Activated CD4-positive, alpha-beta T cell treated with anti-CD3 and anti-CD28 coated beads for 36 hours (primary cell): ENCODE measurements around the gene FOXN3. TPM values are rescaled to one million over a fixed set of nuclear protein-coding genes. Genes with fewer than 3 reads are reported as not detected.

Experiments
- ATAC-seq: fragments of 200-7000 bp; cut with Tn5 transposase; one replicate; pipeline ENCODE4 v1.10.0; 2021; ENCODE audit warnings: mild to moderate bottlenecking, moderate library complexity
- CTCF ChIA-PET: fragments of 350-600 bp; sonication (Branson Sonifier 250); formaldehyde crosslinking; loops from one replicate; lab custom pipeline; 2021; ENCODE audit warnings: antibody characterized with exemption; lab: Charles Lee
- POLR2A ChIA-PET: fragments of 350-600 bp; sonication (Branson Sonifier 250); formaldehyde crosslinking; loops from one replicate; lab custom pipeline; 2021; ENCODE audit warnings: antibody characterized with exemption, inconsistent platforms; lab: Charles Lee
- DNase-seq: peaks from one replicate; pipeline ENCODE4 v3.0.0-alpha.2; 2020
- H3K27ac Mint-ChIP-seq: one replicate; pipeline ENCODE4 v1.8.0; 2021; ENCODE audit warnings: mixed read lengths
- H3K27me3 Mint-ChIP-seq: one replicate; pipeline ENCODE4 v1.8.0; 2021; ENCODE audit warnings: mixed read lengths
- H3K36me3 Mint-ChIP-seq: one replicate; pipeline ENCODE4 v1.8.0; 2021; ENCODE audit warnings: low read depth, mixed read lengths
- H3K4me1 Mint-ChIP-seq: one replicate; pipeline ENCODE4 v1.8.0; 2021; ENCODE audit warnings: mixed read lengths
- H3K4me3 Mint-ChIP-seq: one replicate; pipeline ENCODE4 v1.8.0; 2021; ENCODE audit warnings: mild to moderate bottlenecking, moderate library complexity, mixed read lengths
- H3K9me3 Mint-ChIP-seq: one replicate; pipeline ENCODE4 v1.8.0; 2021; ENCODE audit warnings: low read depth, mixed read lengths
- intact Hi-C, 2 experiments: fragments of 100-400 bp; cut with DNase I in 1 of 2; cut with micrococcal nuclease in 1 of 2; formaldehyde crosslinking; loops; one replicate each; pipeline versions ENCODE4 v1.14.2 to v1.15.1; 2022 to 2024; cut with DNase I, micrococcal nuclease
- total RNA-seq, 2 experiments: library from RNA; stranded (reverse); gene quantifications; one replicate each; pipeline ENCODE4 v1.2.3, GENCODE V29; 2021

FOXN3 gene
- total RNA-seq, 2 experiments from 2014 or later: 69.1 to 76.3 TPM

DNA sequence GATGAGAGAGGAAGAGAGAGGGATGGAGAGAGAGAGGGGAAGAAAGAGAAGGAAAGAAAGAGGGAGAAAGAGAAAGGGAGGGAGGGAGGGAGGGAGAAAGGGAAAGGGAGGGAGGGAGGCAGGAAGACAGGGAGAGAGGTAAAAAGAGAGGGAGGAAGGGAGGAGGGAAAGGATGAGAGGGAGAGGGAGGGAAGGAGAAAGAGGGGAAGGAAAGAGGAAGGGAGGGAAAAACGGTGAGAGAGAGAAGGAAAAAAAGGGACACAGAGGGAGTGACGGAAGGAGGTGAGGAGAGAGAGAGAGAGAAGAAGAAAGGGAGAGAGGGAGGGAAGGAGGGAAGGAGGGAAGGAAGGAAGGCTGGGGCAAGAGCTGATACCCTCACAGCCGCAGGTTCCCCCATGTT, 56.8 kb downstream of the FOXN3 start:
- Mint-ChIP-seq H3K9me3 (no peaks in the 10 kb centered on the region), H3K4me1 (peaks cover 42% of the 10 kb centered on the region), H3K27ac (no peak overlapping the region), H3K4me3 (no peak overlapping the region), H3K27me3 (no peaks in the 10 kb centered on the region), H3K36me3 (peaks cover 21% of the 10 kb centered on the region)
- ATAC-seq (no peak), DNase-seq (no peak)
- POLR2A ChIA-PET: no interaction called here
- intact Hi-C loops: no loop called here
- CTCF ChIA-PET: interaction anchor here (0.5 to 1.3 kb wide), 2 partner anchors 11 to 182 kb away, joined by 3 to 5 read pairs; no protein-coding TSS in a partner anchor

DNA sequence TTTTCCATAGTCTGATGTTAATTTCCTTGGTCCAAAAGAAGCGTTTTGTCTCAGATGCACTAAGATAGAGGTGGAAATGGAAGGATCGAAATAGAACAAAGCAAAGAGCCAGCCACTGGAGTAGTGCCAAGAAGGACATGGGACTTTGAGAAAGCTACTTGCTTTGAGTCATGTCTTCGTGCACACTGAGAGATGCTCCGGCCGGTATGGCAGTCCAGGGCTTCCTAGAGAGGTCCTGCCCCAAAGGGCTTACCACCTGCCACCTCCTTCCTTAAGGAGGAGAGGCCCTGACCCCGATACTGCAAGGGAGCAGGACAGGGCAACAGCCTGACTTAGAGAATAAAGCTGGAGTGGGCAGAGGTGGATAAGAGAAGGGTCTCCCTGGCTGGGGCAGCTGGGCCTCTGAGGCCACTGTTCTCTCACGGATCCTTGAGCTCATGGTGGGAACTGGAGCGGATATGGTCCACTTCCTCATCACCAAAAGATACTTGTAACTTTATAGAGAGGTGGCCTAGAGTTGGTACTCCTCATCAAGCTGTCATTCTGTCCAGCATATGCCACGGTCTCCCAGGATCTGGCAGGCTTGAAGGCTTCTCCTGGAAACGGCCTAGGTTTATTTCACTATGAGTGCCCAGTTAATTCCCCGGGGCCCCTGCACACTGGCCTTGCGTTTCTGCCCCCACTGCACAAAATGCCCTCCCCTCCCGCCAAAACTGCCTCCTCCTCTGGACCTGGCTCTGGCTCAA, 57.4 kb downstream of the FOXN3 start:
- H3K4me1 Mint-ChIP-seq: peaks cover 36% of the 10 kb centered on the region
- H3K4me3 Mint-ChIP-seq: no peak overlapping the region
- no peaks in the 10 kb centered on the region for H3K9me3 Mint-ChIP-seq
- H3K36me3 Mint-ChIP-seq: peaks cover 21% of the 10 kb centered on the region
- ATAC-seq (no peak), DNase-seq (no peak)
- POLR2A ChIA-PET: no interaction called here
- intact Hi-C loops: no loop called here
- peak overlapping the region; percentile 37 for H3K27ac Mint-ChIP-seq
- CTCF ChIA-PET: interaction anchor here (0.5 to 1.4 kb wide), 3 partner anchors 12 to 182 kb away, joined by 3 to 5 read pairs (median 4); no protein-coding TSS in a partner anchor
- H3K27me3 Mint-ChIP-seq: no peaks in the 10 kb centered on the region

DNA sequence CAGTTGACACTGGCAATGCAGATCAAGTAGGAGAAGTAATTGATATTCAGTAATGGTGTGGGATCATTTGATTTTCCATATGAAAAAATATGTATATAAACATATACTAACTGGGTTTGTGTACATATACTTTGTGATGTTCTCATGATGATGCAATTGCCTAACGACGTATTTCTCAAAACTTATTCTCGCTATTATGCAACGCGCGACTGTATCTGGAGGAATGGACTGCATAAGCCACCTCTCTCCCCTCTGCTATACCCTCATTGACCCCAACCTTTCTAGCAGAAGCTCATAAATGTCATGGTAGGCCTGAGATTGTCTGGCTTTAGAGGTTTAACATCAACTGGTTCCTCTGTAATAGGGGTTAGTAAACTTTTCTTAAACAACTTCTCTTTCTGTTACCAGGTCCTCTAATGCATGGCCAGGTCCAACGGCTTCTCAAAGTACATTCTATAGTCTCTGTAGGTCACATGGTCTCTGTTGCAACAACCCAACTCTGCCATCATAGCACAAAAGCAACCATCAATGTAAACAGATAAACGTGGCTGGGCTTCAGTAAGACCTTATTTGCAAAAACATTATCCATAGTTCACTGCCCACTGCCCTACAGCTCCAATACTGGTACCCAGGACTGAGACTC, 59.3 kb downstream of the FOXN3 start:
- H3K27me3 Mint-ChIP-seq: no peaks in the 10 kb centered on the region
- no peak overlapping the region for H3K4me3 Mint-ChIP-seq
- ChIA-PET POLR2A (no interaction called here), CTCF (interaction anchor here (0.6 to 1.5 kb wide), 3 partner anchors 9 to 181 kb away, joined by 3 to 5 read pairs (median 3); no protein-coding TSS in a partner anchor)
- intact Hi-C loops: no loop called here
- no peak overlapping the region for H3K27ac Mint-ChIP-seq
- peaks cover 15% of the 10 kb centered on the region for H3K36me3 Mint-ChIP-seq
- DNase-seq: no peak
- no peaks in the 10 kb centered on the region for H3K9me3 Mint-ChIP-seq
- H3K4me1 Mint-ChIP-seq: peaks cover 32% of the 10 kb centered on the region
- ATAC-seq: no peak

DNA sequence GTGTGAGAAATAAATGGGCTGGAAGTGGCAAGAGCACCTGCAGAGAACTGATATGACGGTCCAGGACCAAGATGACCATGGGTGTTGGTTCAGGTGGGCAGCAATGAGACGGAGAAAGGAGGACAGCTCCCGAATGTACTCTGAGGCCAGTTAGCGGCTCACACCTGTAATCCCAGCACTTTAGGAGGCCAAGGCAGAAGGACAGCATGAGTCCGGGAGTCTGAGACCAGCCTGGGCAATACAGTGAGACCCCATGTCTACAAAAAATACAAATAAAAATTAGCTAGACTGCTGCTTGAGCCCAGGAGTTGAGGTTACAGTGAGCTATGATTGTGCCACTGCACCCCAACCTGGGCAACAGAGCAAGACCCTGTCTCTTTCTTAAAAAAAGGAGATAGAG, 60.1 kb downstream of the FOXN3 start:
- ATAC-seq (no peak), DNase-seq (no peak)
- intact Hi-C loops: no loop called here
- H3K27ac Mint-ChIP-seq: peak overlapping the region; percentile 32
- no peaks in the 10 kb centered on the region for H3K27me3 Mint-ChIP-seq
- ChIA-PET POLR2A (no interaction called here), CTCF (no interaction called here)
- no peaks in the 10 kb centered on the region for H3K9me3 Mint-ChIP-seq
- H3K4me1 Mint-ChIP-seq: peaks cover 39% of the 10 kb centered on the region
- no peak overlapping the region for H3K4me3 Mint-ChIP-seq
- H3K36me3 Mint-ChIP-seq: peaks cover 15% of the 10 kb centered on the region

DNA sequence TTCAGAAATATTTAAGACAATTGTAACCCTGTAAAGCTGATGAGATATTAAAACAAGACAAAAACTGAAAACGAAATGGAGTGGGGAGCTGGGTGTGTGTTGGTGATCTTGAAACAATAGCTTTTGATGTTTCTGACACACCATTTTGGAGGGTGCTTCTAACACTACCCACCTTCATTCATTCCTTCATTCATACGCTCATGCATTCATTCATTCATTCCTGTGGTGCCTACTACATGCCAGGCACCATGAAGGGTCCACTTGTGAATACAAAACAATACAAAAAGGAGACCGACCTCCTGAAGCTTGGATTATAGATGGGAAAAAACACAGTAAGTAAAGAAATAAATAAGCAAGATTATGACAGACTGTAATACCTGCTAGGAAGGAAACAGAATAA, 60.5 kb downstream of the FOXN3 start:
- Mint-ChIP-seq H3K27ac (peak overlapping the region; percentile 32), H3K4me1 (peaks cover 43% of the 10 kb centered on the region), H3K36me3 (peaks cover 16% of the 10 kb centered on the region), H3K27me3 (no peaks in the 10 kb centered on the region), H3K4me3 (no peak overlapping the region), H3K9me3 (no peaks in the 10 kb centered on the region)
- CTCF ChIA-PET: no interaction called here
- no peak for DNase-seq
- intact Hi-C loops: no loop called here
- POLR2A ChIA-PET: no interaction called here
- no peak for ATAC-seq

DNA sequence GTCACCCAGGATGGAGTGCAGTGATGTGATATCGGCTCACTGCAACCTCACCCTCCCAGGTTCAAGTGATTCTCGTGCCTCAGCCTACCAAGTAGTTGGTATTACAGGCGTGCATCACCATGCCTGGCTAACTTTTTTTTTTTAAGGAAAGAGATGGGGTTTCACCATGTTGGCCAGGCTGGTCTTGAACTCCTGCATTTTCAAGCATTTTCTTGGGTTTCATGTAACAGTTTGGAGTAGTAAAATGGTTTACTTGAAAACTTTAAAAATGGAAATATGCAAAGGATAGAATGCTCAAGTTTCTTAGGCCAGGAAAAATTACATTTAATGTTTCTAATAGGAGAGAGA, 63.3 kb downstream of the FOXN3 start:
- Mint-ChIP-seq H3K4me3 (no peak overlapping the region), H3K9me3 (no peaks in the 10 kb centered on the region), H3K36me3 (peaks cover 36% of the 10 kb centered on the region), H3K27ac (peak overlapping the region; percentile 60), H3K4me1 (peaks cover 63% of the 10 kb centered on the region), H3K27me3 (no peaks in the 10 kb centered on the region)
- POLR2A ChIA-PET: no interaction called here
- CTCF ChIA-PET: interaction anchor here (0.8 to 1.3 kb wide), 4 partner anchors 9 to 820 kb away, joined by 3 to 4 read pairs (median 3); no protein-coding TSS in a partner anchor
- ATAC-seq (no peak), DNase-seq (no peak)
- intact Hi-C loops: no loop called here

DNA sequence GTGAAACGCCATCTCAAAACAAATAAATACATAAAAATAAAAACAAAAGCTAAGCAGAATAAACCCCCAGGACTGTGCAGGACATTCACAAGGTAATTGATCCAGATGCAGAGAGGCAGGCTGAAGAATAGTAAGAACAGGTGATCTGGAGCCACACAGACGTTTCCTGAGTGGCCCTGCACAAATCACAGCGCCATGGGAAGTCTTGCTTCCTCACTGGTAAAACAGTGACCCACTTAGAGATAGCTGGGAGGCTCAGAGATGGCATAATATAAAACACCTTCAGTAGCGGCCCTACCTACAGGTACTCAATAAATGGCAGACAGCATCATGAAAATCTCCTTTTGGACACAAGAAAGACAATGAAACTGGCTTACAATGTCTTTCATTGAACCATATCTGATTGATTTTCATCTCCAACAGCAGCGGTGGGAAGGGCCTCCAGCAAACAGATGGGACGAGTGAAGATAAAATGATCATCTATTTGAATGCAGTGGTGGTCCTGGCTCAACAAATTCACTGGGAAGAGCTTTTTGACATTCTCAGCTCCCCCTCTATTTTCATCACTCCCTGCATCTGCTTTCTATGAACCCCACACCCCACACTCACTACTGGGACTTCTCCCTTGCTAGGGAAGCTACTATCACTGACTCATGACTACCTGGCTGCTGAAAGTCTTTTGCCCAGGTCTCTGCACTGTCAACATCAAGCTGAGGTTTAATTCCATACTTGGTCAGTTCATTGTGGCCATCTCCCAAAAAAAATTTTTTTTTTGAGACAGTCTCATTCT, 63.9 kb downstream of the FOXN3 start:
- CTCF ChIA-PET: interaction anchor here (0.8 to 1.3 kb wide), 4 partner anchors 8 to 819 kb away, joined by 3 to 4 read pairs (median 3); no protein-coding TSS in a partner anchor
- DNase-seq (no peak), ATAC-seq (peak; percentile 55)
- Mint-ChIP-seq H3K36me3 (peaks cover 37% of the 10 kb centered on the region), H3K27ac (peak overlapping the region; percentile 60), H3K27me3 (no peaks in the 10 kb centered on the region), H3K9me3 (no peaks in the 10 kb centered on the region), H3K4me1 (peaks cover 60% of the 10 kb centered on the region), H3K4me3 (no peak overlapping the region)
- POLR2A ChIA-PET: no interaction called here
- intact Hi-C loops: no loop called here

DNA sequence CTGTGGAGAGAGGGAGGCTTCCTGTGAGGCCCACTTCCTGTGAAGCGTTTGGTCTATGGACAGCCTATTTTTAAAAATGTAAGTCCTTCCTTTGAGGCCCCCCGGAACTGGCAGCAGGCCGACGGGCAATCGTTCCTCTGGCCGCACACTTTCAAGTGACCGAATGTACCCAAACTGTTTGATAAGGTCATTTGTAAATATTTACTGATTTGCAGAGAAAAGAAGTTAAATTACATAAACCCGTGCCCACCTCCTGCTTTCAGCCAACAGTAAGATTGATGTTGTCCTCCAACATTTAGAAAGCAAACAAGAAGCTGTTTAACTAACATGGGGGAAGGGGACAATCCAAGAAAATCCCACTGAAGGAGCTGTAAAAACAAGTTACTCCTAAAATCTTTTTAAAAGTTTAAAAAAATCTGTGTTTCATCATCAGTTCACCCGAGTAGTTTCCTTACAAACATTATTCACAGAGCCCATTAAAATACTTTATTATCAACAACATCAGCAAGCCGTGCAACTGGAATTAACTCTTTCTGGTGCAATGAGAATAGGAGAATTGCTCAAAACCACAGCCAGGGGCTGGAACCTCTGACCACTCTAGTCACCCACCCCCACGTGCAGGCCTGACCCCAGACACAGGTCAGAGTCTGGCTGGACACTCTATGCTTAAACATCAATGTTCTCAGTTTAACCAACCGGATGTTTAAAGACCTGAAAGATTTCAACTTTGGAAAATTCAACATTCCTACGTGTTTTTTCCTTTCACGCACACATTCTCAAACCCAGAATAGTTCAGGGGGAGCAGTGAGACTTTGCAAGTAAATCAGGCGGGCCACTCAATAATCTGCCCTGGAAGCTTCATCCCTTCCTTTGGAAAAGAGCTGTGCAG, 65.3 kb downstream of the FOXN3 start:
- ChIA-PET POLR2A (interaction anchor here (0.7 kb wide), 2 partner anchors 97 to 1006 kb away, joined by 4 to 5 read pairs; no protein-coding TSS in a partner anchor), CTCF (interaction anchor here (0.6 to 1.5 kb wide), 4 partner anchors 16 to 301 kb away, joined by 3 to 4 read pairs (median 3); no protein-coding TSS in a partner anchor)
- DNase-seq (peak; percentile 27), ATAC-seq (peak; percentile 71)
- Mint-ChIP-seq H3K4me3 (peak overlapping the region; percentile 57), H3K27ac (peak overlapping the region; percentile 94), H3K4me1 (peaks cover 53% of the 10 kb centered on the region), H3K36me3 (peaks cover 47% of the 10 kb centered on the region), H3K27me3 (no peaks in the 10 kb centered on the region), H3K9me3 (no peaks in the 10 kb centered on the region)
- intact Hi-C loops: no loop called here

DNA sequence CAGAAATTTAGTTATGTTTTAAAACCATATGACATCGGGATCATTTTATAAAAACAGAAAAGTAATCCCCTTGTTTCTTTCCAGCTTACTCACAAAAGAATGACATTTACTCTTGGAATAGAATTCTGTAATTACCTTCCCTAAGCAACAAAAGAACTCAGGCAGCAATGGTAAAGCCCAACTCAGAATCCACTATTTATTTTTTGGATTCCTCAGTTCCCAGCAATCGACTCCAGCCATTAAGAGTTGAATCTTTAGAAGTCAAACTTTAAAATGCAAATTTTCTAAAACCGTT, 65.9 kb downstream of the FOXN3 start:
- ChIA-PET CTCF (interaction anchor here (0.6 to 1.5 kb wide), 2 partner anchors 15 to 258 kb away, joined by 3 to 4 read pairs; no protein-coding TSS in a partner anchor), POLR2A (interaction anchor here (0.7 kb wide), 1 partner anchor 1007 kb away, joined by 5 read pairs; no protein-coding TSS in a partner anchor)
- Mint-ChIP-seq H3K27me3 (no peaks in the 10 kb centered on the region), H3K27ac (peak overlapping the region; percentile 94), H3K9me3 (no peaks in the 10 kb centered on the region), H3K36me3 (peaks cover 45% of the 10 kb centered on the region), H3K4me3 (peak overlapping the region; percentile 57), H3K4me1 (peaks cover 50% of the 10 kb centered on the region)
- intact Hi-C loops: no loop called here
- ATAC-seq: no peak
- no peak for DNase-seq

DNA sequence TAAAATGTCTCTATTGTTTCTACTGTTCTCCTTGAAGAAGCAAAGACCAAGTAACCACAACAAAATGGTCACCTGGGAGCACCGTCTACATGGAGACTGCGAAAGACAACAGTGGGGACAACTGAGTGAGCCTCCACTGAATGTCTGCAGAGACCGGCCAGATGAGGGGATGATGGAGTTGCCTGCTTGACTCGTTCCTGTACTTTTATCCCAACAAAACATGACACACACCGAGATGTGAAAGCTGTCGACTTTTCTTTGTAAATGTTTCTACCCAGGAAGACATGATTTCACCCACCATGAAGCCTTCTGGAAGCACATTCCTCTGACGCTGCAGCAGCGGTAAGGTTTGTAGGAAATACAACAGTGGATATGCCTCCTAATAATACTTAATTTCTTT, 66.9 kb downstream of the FOXN3 start:
- H3K4me1 Mint-ChIP-seq: peaks cover 47% of the 10 kb centered on the region
- DNase-seq: no peak
- intact Hi-C loops: no loop called here
- H3K27ac Mint-ChIP-seq: peak overlapping the region; percentile 16
- H3K36me3 Mint-ChIP-seq: peaks cover 43% of the 10 kb centered on the region
- ATAC-seq: no peak
- no peaks in the 10 kb centered on the region for H3K27me3 Mint-ChIP-seq
- ChIA-PET CTCF (interaction anchor here (0.6 to 1.5 kb wide), 2 partner anchors 14 to 244 kb away, joined by 4 read pairs; no protein-coding TSS in a partner anchor), POLR2A (no interaction called here)
- no peak overlapping the region for H3K4me3 Mint-ChIP-seq
- H3K9me3 Mint-ChIP-seq: no peaks in the 10 kb centered on the region
